Activated naive CD8-positive, alpha-beta T cell treated with anti-CD3 and anti-CD28 coated beads for 36 hours (primary cell): ENCODE data around the gene TRIM10. TPM values are rescaled to one million over a fixed set of nuclear protein-coding genes. Genes with fewer than 3 reads are reported as not detected.

ENCODE experiments used
- DNase-seq: peaks from one replicate; pipeline ENCODE4 v3.0.0; 2021
- H3K27ac Mint-ChIP-seq: one replicate; pipeline ENCODE4 v1.8.0; 2022; ENCODE audit warnings: mild to moderate bottlenecking, moderate library complexity, mixed read lengths
- H3K27me3 Mint-ChIP-seq: one replicate; pipeline ENCODE4 v1.8.0; 2022; ENCODE audit warnings: mild to moderate bottlenecking, mixed read lengths
- H3K36me3 Mint-ChIP-seq: one replicate; pipeline ENCODE4 v1.8.0; 2021; ENCODE audit warnings: mild to moderate bottlenecking, mixed read lengths
- H3K4me1 Mint-ChIP-seq: one replicate; pipeline ENCODE4 v1.8.0; 2021; ENCODE audit warnings: mixed read lengths
- H3K4me3 Mint-ChIP-seq: one replicate; pipeline ENCODE4 v1.8.0; 2022; ENCODE audit warnings: mild to moderate bottlenecking, moderate library complexity, mixed read lengths
- H3K9me3 Mint-ChIP-seq: one replicate; pipeline ENCODE4 v1.8.0; 2022; ENCODE audit warnings: mixed read lengths
- total RNA-seq, 2 experiments: library from RNA; stranded (reverse); gene quantifications; one replicate each; pipeline ENCODE4 v1.2.3, GENCODE V29; 2021

TRIM10 gene
- total RNA-seq, 2 experiments from 2014 or later: not detected

DNA sequence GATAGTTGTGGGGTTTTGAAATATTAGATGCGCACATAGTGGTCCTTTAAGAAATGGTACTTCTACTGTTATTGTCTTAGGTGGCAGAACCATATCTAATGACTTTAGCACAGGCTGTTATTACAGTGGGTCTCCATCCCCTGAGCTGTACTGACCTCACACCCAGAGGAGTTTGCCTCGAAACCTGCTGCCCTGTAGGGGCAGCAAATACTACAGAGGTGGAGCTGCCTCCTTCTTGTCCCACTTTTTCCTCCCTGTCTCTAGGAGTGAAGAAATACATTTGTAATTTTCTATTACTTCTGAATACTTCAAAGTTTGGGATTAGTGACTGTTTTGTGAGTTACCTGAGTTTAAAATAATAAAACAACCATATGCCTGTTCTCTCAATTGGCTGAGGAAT, 56.4 kb downstream of the TRIM10 start:
- Mint-ChIP-seq H3K36me3 (no peaks in the 10 kb centered on the region), H3K27ac (no peak overlapping the region), H3K27me3 (peaks cover 70% of the 10 kb centered on the region), H3K9me3 (no peaks in the 10 kb centered on the region), H3K4me3 (no peak overlapping the region), H3K4me1 (peaks cover 31% of the 10 kb centered on the region)
- no peak for DNase-seq

DNA sequence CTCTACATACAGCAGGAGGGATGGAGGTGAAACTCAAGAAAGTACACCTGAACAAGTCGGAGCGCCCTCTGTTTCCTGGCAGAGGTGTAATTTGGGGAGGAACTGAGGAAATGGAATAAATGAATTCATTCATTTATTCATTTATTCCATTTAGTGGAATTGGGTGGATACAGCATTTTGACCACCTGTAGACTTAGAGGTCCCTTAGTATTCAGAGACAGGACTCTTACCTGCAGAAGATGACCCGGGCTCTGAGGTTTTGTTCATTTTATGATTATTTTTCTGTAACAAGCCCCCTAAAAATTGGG, 57.2 kb downstream of the TRIM10 start:
- no peak overlapping the region for H3K27ac Mint-ChIP-seq
- H3K4me3 Mint-ChIP-seq: peak overlapping the region; percentile 80
- no peaks in the 10 kb centered on the region for H3K9me3 Mint-ChIP-seq
- peaks cover 74% of the 10 kb centered on the region for H3K27me3 Mint-ChIP-seq
- no peak for DNase-seq
- H3K36me3 Mint-ChIP-seq: no peaks in the 10 kb centered on the region
- H3K4me1 Mint-ChIP-seq: peaks cover 32% of the 10 kb centered on the region

DNA sequence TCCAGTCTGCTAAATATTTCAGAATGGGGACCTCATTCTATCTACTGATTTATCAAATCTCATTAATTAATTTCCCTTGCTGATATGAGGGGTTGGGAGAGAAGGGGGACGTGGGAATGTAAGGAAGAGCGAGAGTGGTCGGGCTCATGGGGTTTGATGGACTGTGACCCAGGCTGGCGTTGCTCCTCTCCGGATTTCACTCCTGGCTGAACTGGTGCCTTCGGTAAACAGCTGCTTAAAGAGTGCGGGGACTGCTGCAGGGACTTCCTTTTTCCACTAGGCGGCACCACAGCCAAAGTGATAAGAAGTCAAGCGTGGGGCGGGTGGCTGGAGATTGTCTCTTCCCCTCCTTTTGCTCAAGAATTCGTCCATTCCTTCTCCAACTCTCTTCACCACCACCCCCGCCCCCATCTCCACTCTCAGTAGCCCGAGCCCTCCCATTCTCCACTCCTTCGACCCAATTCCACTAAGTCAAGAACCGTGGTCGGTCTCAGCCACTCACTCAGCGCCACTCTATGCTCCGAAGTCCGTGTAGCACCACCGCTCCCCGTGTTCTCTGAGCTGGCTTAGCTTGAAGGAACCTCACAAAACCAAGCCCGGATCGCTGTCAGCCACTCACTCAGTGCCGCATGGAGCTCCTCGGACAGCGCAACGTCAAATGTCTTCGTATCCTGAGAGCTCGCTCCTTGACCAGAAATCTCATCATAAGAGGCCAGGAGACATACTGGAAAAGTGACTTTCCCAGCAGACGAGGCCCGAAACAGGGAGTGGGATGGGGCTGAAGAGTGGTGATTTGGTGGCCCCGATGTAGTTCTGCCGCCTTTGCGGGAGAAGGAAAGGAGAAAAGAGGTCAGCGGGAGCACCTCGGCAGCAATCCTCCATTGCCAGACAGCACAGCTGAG, 57.8 kb downstream of the TRIM10 start:
- peak overlapping the region; percentile 80 for H3K4me3 Mint-ChIP-seq
- H3K27me3 Mint-ChIP-seq: peaks cover 74% of the 10 kb centered on the region
- peaks cover 36% of the 10 kb centered on the region for H3K4me1 Mint-ChIP-seq
- no peaks in the 10 kb centered on the region for H3K9me3 Mint-ChIP-seq
- peak overlapping the region; percentile 50 for H3K27ac Mint-ChIP-seq
- no peaks in the 10 kb centered on the region for H3K36me3 Mint-ChIP-seq
- DNase-seq: peak; percentile 77

DNA sequence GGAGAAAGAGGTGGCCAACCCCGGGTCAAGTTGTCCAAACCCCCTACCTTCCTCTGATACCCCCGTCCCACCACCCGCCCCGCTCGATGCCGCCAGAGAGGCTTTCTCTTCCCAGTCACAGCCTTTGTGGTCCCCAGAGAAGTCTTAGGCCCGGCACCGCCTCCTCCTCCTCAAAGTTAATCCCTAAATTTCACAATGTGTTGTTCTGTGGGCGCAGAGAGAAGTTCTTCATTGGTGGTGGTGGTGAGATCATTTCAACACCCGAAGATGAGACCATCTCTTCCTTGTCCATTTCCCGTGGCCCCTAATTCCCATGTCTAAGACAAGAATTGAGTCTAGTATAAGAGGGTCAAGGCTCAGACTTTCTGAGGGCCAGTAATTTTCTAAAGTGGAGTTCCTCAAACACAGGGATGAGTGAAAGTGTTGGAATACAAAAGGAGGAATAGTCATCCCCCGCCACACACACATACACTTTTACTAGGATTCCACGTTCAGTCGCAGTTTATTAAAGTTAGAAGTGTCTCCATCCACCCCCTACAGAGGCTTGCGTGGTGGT, 58.5 kb downstream of the TRIM10 start:
- Mint-ChIP-seq H3K4me3 (peak overlapping the region; percentile 80), H3K27me3 (peaks cover 72% of the 10 kb centered on the region), H3K4me1 (peaks cover 42% of the 10 kb centered on the region), H3K36me3 (no peaks in the 10 kb centered on the region), H3K9me3 (no peaks in the 10 kb centered on the region), H3K27ac (no peak overlapping the region)
- no peak for DNase-seq

Other genes starting within 250 kb of the TRIM10 start
- 1,000 to 10,000 TPM; 1,111 to 1,119 TPM for gene HLA-A, start 218.7 kb downstream of the TRIM10 start, total RNA-seq
- gene POLR1H, start 99.9 kb downstream of the TRIM10 start, total RNA-seq: 10 to 100 TPM; 45.3 to 50.6 TPM
- gene PPP1R11, start 94.0 kb downstream of the TRIM10 start, total RNA-seq: 10 to 100 TPM; 37.4 to 39.8 TPM
- not detected for gene RNF39, start 85.4 kb downstream of the TRIM10 start, total RNA-seq
- not detected for gene TRIM31, start 48.1 kb downstream of the TRIM10 start, total RNA-seq
- gene TRIM40, start 25.1 kb downstream of the TRIM10 start, total RNA-seq: not detected
- gene TRIM15, start 2.3 kb upstream of the TRIM10 start, total RNA-seq: under 1 TPM in 1 of 2 experiments, not detected in 1; 0.29 TPM
- gene TRIM26, start 52.2 kb upstream of the TRIM10 start, total RNA-seq: 10 to 100 TPM; 68.6 to 70.2 TPM
- 10 to 100 TPM; 26.2 to 29.2 TPM for gene TRIM39, start 165.7 kb upstream of the TRIM10 start, total RNA-seq
- 10 to 100 TPM; 42.2 to 46.5 TPM for gene RPP21, start 183.9 kb upstream of the TRIM10 start, total RNA-seq